Measurements from ENCODE around the gene ZDHHC18. TPM values are rescaled to one million over a fixed set of nuclear protein-coding genes. Genes with fewer than 3 reads are reported as not detected.
A peak's percentile ranks its signal among the peaks of the same experiment; 100 is the strongest.

Gene ZDHHC18
- polyA plus RNA-seq, 3 donors = 3.1 to 46.6 (median 6.0) TPM

DNA sequence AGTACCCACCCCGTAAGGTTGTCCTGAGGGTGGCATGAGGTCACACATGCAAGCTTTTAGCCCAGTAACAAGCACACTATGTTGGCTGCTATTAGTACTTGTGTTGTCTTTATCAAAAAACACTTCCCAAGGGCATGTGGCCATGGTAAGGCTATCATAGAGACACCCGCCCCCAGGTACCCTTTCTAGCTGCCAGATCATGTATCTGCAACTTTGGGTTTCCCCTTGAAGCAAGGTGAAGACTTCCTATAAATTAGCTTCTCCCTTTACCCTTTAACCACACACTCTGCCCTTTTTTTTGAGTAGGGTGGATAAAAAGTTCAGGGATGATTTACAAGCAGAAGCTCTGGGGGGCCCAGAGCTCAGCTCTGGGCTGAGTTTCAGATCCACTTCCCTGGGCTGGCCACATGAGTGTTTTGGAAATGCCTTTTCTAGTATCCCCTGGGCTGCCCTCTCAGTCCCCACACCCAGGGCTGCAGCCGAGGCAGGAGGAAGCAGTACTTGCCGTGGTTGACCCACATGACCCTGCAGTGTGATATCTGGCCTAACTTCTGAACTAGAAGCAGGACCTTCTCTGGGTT lies 2.0 kb downstream of the ZDHHC18 start:
- Histone ChIP-seq H3K79me2 (ENCODE audit: insufficient read depth, low read length) (peaks cover 45% of the 10 kb centered on the region), H3K4me3 (replicated peaks in 1 of 3; ENCODE audit: low read depth in 2 of 3, low read length in 3 of 3) (peak overlapping the region in 1 of 3 experiments; percentile 59), H3K27ac (ENCODE audit: low read depth in 1 of 2, low read length in 2 of 2) (peak overlapping the region; percentile 75 to 81), H3K36me3 (replicated peaks in 1 of 2; ENCODE audit: control insufficient read depth in 1 of 2, insufficient read depth in 2 of 2, low read length in 2 of 2) (peaks cover 14 to 16% of the 10 kb centered on the region in 2 donors), H2AFZ (ENCODE audit: insufficient read depth, low read depth, low read length, poor library complexity, severe bottlenecking) (no peak overlapping the region), H3K9ac (ENCODE audit: insufficient read depth, low read length, poor library complexity, severe bottlenecking) (no peak overlapping the region), H4K20me1 (ENCODE audit: insufficient read depth, low read length) (peaks cover 44% of the 10 kb centered on the region), H3K27me3 (ENCODE audit: control insufficient read depth in 2 of 2, insufficient read depth in 2 of 2, low read length in 2 of 2) (no peaks in the 10 kb centered on the region), H3K9me3 (replicated peaks in 1 of 2; ENCODE audit: control insufficient read depth in 1 of 2, insufficient read depth in 1 of 2, low read length in 2 of 2) (no peaks in the 10 kb centered on the region), H3K4me1 (ENCODE audit: control insufficient read depth in 1 of 2, insufficient read depth in 2 of 2, low read length in 2 of 2) (peaks cover 54 to 67% of the 10 kb centered on the region in 2 donors), H3K4me2 (replicated peaks; ENCODE audit: extremely low read depth, low read length, poor library complexity, severe bottlenecking) (peak overlapping the region; percentile 55)
- H3K27me3 Mint-ChIP-seq (ENCODE audit: low read depth in 3 of 3) = peaks cover 2 to 3% (median 2%) of the 10 kb centered on the region in 3 donors
- H3K9me3 Mint-ChIP-seq = no peaks in the 10 kb centered on the region
- 0% methylated on average over 2 of the region's 4 CpGs for WGBS (ENCODE audit: insufficient coverage)
- peak; percentile 59 to 81 (median 61) for DNase-seq
- H3K27ac Mint-ChIP-seq = peak overlapping the region; percentile 86 to 96 (median 91)
- H3K4me3 Mint-ChIP-seq = peak overlapping the region; percentile 66 to 92
- H3K4me1 Mint-ChIP-seq = peaks cover 70% of the 10 kb centered on the region
- intact Hi-C loops (cut with micrococcal nuclease) = loop anchor here in 1 of 2 donors (5.0 kb wide), 1 partner anchor 34 kb away; the partner anchor contains the start of gene SFN
- TF ChIP-seq, protein P1, sequence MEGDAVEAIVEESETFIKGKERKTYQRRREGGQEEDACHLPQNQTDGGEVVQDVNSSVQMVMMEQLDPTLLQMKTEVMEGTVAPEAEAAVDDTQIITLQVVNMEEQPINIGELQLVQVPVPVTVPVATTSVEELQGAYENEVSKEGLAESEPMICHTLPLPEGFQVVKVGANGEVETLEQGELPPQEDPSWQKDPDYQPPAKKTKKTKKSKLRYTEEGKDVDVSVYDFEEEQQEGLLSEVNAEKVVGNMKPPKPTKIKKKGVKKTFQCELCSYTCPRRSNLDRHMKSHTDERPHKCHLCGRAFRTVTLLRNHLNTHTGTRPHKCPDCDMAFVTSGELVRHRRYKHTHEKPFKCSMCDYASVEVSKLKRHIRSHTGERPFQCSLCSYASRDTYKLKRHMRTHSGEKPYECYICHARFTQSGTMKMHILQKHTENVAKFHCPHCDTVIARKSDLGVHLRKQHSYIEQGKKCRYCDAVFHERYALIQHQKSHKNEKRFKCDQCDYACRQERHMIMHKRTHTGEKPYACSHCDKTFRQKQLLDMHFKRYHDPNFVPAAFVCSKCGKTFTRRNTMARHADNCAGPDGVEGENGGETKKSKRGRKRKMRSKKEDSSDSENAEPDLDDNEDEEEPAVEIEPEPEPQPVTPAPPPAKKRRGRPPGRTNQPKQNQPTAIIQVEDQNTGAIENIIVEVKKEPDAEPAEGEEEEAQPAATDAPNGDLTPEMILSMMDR (IDR thresholded peaks at IDR 0.05) = no peak
- H3K36me3 Mint-ChIP-seq = peaks cover 25 to 37% of the 10 kb centered on the region in 2 donors

DNA sequence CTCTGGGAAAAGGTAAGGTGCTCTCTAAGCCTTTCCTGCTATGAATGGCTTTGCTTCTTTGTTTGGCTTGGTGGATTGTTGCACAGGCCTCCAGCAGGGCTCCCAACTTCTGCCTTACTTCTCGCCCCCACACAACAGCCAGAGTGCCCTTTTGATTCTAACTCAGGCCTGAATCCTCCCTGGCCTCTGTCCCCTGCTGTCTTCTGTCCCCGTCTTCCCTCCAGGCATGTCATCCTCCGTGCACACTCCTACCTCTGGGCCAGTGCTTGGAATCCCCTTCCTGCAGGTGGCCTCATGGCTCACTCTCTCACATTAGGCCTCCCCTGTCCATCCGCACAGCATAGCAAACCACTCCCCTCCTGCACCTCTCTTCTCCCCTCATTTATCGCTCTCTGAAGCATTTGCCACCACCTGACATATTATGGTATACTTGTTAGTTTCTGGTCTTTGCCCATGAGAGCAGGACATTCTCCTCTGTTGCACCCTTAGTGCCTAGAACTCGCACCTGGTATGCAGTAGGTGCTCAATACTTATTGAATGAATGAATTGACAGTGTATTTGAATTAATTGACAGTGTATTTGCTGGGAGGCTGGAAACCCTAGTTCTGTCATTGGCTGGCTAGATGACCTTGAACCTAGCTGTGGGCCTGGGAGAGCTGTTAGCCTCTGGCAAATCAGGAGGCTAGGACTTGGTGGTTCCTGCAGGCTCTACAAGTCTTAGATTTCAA lies 2.9 kb downstream of the ZDHHC18 start:
- H3K27me3 ChIP-seq (ENCODE audit: control insufficient read depth in 2 of 2, insufficient read depth in 2 of 2, low read length in 2 of 2) = no peaks in the 10 kb centered on the region
- no peak overlapping the region for H2AFZ ChIP-seq (ENCODE audit: insufficient read depth, low read depth, low read length, poor library complexity, severe bottlenecking)
- WGBS (ENCODE audit: insufficient coverage) = 91% methylated on average over 4 of the region's 6 CpGs
- H3K4me1 ChIP-seq (ENCODE audit: control insufficient read depth in 1 of 2, insufficient read depth in 2 of 2, low read length in 2 of 2) = peaks cover 60 to 75% of the 10 kb centered on the region in 2 donors
- TF ChIP-seq, protein P1 (IDR thresholded peaks at IDR 0.05) = no peak
- no peak overlapping the region for H3K9ac ChIP-seq (ENCODE audit: insufficient read depth, low read length, poor library complexity, severe bottlenecking)
- peak overlapping the region; percentile 66 to 92 for H3K4me3 Mint-ChIP-seq
- H3K9me3 ChIP-seq (replicated peaks in 1 of 2; ENCODE audit: control insufficient read depth in 1 of 2, insufficient read depth in 1 of 2, low read length in 2 of 2) = no peaks in the 10 kb centered on the region
- peak overlapping the region; percentile 86 to 96 (median 91) for H3K27ac Mint-ChIP-seq
- H3K79me2 ChIP-seq (ENCODE audit: insufficient read depth, low read length) = peaks cover 45% of the 10 kb centered on the region
- peaks cover 47% of the 10 kb centered on the region for H4K20me1 ChIP-seq (ENCODE audit: insufficient read depth, low read length)
- H3K9me3 Mint-ChIP-seq = no peaks in the 10 kb centered on the region
- peaks cover 76% of the 10 kb centered on the region for H3K4me1 Mint-ChIP-seq
- DNase-seq = no peak
- H3K27ac ChIP-seq (ENCODE audit: low read depth in 1 of 2, low read length in 2 of 2) = peak overlapping the region; percentile 75 to 81
- peak overlapping the region in 1 of 3 experiments; percentile 59 for H3K4me3 ChIP-seq (replicated peaks in 1 of 3; ENCODE audit: low read depth in 2 of 3, low read length in 3 of 3)
- H3K27me3 Mint-ChIP-seq (ENCODE audit: low read depth in 3 of 3) = peaks cover 2 to 5% (median 3%) of the 10 kb centered on the region in 3 donors
- H3K4me2 ChIP-seq (replicated peaks; ENCODE audit: extremely low read depth, low read length, poor library complexity, severe bottlenecking) = peak overlapping the region; percentile 55
- peaks cover 30 to 45% of the 10 kb centered on the region in 2 donors for H3K36me3 Mint-ChIP-seq
- H3K36me3 ChIP-seq (replicated peaks in 1 of 2; ENCODE audit: control insufficient read depth in 1 of 2, insufficient read depth in 2 of 2, low read length in 2 of 2) = peaks cover 14 to 20% of the 10 kb centered on the region in 2 donors
- intact Hi-C loops (cut with micrococcal nuclease) = loop anchor here in 1 of 2 donors (5.0 kb wide), 1 partner anchor 33 kb away; the partner anchor contains the start of gene SFN

Measured in CD14-positive monocyte (primary cell).